CD4-positive, alpha-beta T cell treated with Interleukin-15 for 4 hours (primary cell): ENCODE data around the gene ALKBH3.
A peak's percentile ranks its signal among the peaks of the same experiment; 100 is the strongest.

Source experiments
- DNase-seq: peaks from one replicate; pipeline ENCODE4 v3.0.0-alpha.2; 2020; ENCODE audit warnings: low spot score

ALKBH3 gene

DNA sequence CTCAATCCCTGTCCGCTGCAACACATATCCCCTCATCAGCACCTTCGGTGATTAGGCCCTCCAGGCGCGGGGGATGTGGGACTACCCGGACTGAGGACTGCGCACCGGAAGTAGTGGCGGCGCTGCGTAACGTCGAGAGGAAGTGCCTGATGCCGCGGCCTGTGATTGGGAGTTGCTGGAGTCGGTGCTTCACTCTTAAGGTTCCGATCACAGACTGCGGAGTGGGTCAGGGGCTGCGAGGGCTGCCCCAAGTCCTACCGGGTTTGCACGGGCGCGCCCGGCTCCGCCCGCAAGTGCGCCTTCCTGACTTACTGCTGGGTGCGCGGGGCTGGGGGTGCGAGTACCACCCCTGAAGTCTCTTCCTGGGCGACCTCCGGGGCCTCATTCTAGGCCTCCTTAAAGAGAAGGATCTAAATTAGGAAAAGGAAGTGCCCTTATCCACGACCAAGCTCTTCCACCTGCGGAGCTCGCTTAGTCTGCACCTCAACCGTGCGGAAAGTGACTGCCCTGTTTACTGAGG lies at the start of gene ALKBH3:
TSS of gene ALKBH3 (plus strand) at position 192 of the 520 bp plus-strand sequence. CDS start 1,822 bp downstream, outside the sequence.
- DNase-seq = peak; percentile 92

DNA sequence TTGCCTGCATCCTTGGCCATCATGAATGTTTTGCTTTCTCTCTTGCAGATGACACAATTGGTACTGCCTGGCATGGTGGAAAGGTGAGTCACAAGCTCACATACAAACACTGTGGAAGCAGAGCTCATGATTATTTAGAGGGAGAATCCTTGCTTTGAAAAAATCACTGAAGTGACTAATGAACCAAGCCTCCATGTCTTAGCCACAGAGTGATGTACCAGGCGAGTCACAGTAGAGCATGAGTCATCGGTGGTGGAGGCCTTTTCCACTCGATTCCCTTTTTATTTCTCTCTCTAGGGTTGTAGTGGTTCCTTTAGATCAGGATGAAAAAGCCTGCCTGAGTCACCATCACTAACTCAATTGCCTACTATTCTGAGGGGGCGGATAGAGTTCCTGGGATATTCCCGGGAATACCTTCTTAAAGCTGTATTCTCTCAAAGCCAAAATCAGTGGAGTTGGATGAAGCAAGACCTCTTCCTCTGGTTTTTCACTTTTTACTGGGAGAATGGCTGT lies 49.6 kb upstream of the ALKBH3 start:
- peak; percentile 24 for DNase-seq

DNA sequence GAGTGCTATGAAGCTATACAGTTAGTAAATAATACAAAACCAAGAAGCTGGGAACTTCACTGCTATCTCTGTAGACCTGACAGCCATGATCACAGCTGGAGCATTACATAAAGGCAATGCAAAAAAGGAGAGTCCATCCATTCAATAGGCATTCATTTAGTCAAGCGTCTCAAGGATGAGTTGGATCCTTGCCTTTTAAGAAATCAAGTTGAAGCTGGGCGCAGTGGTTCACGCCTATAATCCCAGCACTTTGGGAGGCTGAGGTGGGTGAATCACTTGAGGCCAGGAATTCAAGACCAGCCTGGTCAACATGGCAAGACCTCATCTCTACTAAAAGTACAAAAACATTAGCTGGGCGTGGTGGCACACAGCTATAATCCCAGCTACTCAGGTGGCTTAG lies 48.1 kb upstream of the ALKBH3 start:
- no peak for DNase-seq

DNA sequence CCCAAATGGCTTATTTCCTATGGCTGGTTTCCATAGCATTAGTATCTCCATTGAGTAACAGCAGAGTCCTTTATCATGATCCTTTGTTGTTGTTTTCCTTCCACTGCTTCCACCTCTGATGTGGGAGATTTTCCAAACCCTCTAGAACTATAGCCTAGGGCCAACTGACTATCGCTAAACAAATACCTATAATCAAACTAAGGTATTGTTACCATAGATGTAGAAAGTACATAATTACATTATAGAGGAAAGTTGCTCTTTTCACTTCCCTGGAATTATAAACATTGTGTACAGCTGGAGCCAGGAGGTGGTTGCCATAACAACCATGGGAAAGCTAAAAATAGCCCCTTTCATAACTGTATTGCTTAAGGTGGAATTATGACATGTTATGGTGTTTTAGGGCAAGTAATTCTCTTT lies 47.0 kb upstream of the ALKBH3 start:
- no peak for DNase-seq

DNA sequence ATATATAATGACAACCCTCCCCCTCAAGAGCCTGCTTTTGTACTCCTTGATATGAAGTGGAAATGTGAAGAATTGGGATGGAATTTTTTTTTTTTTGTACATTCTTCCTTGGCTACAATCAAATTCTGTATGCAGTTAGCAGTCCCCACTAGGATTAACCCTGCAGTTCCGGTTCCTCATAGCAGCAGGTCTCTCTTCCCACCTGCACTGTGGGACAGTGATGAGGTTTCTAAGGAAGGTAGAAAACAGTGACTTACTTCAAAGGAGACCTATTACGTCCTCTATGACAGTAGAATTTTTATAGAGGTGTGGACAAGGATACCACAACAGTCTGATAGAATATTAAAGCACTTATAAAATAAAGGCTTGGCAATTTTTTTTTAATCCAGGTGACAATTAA lies 46.3 kb upstream of the ALKBH3 start:
- DNase-seq = no peak

DNA sequence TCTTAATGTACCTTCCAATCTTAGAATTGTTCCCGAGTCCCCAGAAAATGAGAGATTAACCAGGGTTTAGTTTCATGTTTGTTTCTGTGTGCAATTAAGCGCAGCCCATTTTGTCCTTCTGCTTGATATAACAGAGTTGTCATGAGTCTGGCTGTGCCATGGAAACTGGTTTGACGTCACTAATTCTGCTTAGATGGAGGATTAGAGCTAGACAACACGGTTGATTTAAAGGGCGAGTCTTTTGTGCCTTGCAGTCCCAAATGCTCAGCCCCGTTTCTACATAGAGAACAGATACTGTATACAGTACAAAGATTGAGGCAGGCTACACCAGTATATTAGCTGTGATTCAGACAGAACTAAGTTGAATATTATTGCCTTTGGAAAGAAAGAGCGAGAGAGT lies 45.5 kb upstream of the ALKBH3 start:
- DNase-seq = no peak

DNA sequence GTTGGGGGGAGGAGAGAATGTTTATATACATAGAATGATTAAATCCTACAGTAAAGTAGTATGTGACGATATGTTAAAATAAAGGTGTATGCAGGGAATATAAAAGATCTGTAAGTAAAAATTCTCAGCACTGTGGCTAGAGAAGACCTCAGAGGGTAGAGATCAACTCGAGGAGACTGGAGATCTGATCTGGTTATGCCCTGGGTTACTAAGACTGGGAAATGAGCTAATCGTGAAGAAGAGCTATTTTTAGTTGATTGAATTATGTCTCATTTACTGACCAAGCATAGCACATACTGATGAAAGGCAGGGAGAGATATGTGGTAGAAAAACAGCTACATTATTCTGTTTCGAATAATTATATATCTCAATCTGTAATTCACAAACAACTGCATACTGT lies 42.8 kb upstream of the ALKBH3 start:
- DNase-seq = no peak

DNA sequence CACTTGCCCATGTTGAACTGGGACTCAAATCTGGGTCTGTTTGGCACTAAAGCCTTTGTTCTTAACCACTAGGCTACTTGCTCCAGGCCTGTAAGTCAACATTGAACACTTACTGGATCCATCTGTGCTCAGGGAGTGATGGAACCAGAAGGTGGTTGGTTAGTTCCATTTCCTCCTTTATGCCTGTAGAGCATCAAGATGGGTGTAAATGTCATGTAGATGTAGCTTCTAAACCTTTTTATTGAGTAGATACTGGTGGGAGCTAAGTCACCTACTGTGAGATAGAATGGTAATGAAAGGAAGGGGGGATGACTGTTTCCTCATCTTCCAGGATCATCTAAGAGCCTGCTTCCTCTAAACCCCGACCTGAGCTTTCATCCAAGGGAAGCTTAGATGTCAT lies 38.6 kb upstream of the ALKBH3 start:
- DNase-seq = no peak

DNA sequence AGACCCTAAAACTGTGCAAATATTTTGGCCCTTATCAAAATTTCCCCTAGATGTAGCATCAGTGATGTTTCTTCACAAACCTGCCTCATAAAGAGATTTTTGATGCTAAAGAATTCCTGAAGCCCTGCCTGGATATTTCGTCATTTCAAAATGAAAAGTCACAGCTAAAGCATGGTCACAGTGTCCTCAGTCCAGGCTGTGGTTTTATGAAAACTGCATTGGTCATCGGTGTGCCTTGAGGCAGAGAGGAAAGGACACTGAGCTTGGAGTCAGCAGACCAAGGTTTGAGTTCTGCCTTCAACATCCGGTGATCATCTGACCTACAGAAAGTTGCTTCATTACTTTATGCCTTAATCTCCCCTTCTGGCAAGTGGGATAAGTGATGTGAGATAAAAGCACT lies 34.8 kb upstream of the ALKBH3 start:
- DNase-seq = no peak

DNA sequence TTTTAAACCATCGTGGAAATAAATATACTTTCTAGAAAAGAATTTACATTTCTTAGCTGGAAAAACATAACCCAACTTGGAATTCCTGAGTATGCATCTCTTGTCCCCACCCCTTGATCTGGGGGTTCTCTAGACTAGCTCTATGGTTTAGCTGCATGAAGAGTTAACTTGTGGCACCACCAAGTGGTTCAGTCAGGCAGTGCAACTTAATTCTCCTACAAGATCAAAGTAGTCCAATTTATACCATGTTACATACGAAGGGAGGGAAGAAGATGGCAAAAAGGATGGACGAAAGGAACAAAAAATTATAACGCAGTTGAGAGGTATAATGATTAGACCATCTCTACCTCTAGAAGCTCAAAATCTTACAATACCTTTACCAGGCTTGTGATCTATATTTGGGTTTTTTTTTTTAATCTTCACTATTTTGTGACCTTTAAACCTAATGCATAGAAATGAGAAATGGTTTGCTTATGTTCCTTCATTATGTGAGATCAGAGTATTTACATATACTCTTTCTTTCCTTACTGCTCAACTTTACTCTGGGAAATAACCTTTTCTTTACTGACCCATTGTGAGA lies 28.5 kb upstream of the ALKBH3 start:
- peak; percentile 58 for DNase-seq

DNA sequence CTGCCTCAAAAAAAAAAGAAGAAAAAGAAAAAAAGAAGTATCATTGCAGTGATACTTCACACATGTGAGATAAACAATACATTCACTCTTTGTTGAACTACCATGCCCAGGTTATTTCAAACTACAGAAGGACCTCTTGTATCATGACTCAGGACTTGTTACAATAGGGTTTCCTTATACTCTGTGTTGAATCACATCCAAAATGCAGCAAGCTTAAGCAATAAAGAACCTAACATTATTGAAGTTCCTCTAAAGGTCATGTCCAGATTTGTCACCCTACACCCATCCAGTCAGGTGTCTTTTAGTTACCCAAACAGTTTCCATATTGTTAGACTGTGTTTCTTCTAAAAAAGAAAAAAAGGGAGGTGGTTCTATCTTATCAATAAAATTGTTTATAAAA lies 26.9 kb upstream of the ALKBH3 start:
- DNase-seq = no peak

DNA sequence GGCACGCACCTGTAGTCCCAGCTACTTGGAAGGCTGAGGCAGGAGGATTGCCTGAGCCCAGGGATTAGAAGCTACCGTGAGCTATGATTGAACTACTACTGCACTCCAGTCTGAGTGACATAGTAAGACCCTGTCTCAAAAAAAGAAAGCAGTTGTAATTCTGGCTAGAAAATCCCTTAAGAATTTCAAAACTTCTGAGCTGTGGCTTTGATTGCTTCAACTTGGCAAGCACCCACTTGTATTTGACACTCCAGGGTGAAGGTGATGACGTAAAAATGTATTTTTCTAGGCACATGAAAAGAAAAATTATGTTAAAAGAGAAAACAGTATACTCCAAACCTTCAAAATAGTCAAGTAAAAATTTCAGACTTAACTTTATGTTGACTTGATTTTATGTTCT lies 23.6 kb upstream of the ALKBH3 start:
- DNase-seq = no peak

DNA sequence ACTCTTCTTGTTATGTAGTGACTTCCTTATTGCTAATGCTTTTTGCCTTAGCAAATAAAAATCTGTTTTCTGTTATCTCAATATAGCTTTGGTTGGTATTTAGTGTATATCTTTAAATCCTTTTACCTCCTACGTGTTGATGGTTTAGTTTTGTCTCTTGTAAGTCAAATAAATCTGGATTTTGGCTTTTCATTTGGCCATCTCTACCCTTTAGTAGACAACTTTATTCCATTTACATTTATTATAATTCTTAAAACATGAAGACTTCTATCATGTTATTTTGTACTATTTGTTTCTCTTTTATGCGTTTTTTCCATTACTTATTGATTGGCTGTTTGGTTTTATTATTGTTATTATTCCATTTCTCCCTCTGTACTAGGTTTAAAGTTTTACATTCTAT lies 19.5 kb upstream of the ALKBH3 start:
- DNase-seq = no peak

DNA sequence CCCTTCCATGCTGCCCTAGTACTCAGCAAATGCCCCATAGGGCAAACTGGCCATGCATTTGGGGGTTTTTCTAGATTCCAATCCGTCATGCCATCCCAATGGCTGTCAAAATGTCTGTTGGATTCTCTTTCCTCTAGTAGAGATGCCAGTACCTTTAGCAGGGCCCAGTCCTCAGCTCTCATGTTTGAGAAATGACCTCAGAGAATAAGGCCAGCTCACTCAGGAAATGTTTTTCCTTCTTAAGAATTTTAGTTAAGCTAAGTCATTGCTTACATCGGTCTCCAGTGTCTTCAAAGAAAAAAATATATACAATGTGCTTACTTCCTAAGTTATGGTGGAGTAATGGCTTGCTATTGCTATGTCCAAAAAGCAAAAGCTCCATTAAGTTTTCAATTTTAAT lies 14.1 kb upstream of the ALKBH3 start:
- no peak for DNase-seq

DNA sequence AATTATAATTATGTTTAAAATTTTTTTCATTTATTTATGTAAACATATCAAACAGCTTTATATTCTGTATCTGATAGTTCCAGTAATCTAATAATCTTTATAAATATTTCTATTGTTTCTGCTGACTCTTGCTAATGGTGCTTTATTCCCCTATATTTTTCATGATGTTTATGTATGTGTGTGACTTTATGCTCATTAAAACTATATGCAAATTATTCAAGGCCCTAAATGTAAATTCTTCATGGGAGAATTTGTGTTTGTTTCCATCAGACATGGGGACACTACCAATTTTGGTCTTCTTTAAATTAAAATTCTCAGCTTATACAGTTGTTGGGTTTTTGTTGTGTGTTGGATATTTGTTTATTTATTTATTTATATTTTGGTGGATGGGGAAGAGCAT lies 13.7 kb upstream of the ALKBH3 start:
- DNase-seq = no peak

DNA sequence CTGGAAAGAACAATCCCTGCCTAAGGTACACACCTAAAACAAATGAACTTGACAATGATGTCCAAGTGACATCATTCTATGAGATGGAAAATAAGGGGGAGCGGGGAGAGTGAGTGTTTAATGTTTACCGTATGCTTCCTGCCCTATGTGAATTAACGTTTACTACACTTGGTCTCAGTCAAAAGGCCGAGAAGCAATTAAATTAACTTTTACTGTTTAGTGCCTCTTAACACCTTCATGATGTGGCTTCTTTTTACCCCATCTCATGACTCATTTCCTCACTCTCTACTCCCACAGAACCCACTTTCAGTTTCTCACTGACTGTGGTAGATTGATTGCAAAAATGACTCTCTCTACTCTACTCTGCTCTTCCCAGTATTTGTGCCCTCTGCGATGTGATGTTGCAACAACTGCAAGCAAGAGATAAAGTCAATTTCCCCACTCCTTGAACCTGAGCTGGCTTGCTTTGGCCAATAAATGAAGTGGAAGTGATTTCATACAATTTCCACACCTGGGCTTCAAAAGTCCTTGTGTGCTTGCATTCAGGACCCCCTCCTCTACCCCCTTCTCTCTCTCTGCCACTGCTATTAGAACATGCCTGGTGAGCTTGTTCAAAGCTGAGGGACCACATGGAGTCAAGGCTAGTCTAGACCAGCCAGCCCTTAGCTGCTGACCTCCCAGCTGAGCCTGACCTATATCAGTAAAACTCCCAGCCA lies 11.6 kb upstream of the ALKBH3 start:
- DNase-seq = peak; percentile 73

DNA sequence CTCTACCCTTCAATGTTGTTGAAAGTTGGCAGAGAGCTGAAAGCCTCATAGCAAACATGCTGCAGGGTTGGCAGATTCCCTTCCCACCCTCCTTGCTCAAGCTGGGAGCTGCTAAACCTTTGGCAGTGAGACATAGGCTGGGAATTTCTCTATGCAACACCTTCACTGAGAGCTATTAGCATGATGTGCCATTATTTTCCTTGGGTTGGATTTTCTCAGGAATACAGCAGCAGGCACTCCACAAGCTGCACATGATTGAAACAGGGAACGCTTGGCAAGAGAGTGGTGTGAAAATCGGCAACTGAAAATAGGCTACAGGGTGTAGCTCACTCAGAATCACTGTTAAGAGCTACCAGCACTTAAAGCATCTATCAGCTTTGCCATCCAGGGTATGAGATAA lies 9.6 kb upstream of the ALKBH3 start:
- no peak for DNase-seq

DNA sequence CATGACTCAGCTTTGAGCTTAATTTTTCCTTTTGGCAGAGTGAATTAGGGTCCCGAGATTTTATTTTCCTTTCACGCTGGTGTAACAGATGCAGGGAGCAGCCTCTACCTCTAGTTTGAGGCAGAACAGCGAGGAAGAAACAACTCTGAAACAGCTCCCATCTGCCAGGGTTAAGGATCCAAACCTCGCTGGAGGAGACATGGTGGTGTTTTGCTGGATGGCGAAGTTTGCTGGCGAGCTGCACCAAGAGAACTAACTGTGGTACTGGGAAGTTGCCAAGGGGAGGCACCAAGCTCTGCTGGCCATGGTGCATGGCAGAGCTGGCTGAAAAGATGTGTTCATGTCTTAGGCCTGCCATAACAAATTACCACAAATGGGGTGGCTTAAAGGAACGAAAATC lies 7.6 kb upstream of the ALKBH3 start:
- no peak for DNase-seq

DNA sequence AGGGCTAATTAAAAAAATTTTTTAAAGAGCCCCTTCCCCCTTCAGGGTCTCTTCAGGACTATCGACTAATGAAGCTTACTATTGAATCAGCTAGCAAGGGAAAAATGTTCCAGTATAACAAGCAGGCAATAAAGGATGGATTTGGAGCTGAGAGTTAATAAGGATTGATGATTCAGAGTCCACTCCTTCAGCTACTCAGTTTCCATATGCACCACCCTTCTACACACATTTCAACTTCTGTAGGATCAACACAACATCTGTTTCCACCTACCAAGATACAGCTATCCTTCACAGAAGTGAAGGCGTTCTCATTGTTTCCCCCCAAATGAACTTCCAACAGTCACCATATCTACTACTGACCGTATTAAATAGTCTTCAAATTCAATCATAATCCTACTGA lies 6.6 kb upstream of the ALKBH3 start:
- no peak for DNase-seq

DNA sequence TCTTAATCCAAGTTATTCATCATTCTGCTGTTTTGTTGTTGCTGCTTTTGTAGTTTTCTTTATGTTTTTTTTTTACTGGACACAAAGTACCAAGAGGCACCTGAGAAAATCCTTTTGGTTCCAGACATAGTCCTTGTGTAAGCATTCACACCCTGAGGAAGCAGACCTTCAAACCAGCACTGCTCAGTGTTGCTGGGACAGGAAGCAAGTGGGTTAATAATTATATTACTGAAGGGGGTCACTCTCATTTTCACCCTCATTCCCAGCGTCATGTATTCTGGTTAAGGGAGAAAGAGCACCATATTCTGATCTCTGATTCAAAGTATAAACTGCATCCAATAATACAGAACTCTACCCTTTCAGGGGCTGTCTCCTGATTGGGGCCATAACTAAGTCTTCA lies 5.9 kb upstream of the ALKBH3 start:
- DNase-seq = no peak

DNA sequence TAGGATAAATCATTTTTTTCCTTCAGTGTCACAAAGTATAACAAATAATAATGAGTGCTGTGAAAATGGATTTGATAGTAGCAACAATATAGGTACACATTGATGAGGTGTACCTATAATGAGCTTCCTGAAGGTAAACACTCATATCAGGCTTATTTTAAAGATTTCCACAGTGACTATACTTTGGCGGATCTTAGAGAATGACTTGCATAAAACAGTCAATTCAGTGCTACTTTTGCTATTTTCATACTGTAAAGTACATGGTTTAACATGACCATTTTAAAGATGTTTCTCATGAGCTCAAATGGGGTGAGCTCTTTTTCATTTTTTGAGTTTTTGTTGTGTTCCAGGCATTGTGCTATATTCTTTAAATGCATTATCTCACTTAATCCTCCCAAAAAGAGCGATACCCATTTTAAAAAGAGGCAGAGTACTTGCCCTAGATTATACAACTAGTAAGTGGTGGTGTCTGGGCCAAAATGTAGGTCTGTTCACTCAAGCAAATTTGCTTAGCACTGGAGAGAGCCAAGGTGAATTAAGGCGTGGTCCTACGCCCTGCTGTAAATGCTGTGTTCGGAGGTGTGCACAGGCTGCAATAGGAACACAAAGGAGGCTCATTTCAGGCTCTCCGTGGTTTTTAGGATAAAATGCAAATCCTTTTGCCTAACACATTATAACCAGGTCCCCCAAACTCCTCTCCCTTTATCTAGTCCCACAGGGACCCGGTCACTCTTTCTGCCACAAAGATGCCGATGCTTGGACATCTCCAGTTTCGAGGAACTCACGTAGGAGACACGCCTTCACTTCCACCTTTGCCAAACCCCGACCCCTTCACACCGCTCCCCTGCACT lies 617 bp upstream of the ALKBH3 start:
- DNase-seq = no peak

DNA sequence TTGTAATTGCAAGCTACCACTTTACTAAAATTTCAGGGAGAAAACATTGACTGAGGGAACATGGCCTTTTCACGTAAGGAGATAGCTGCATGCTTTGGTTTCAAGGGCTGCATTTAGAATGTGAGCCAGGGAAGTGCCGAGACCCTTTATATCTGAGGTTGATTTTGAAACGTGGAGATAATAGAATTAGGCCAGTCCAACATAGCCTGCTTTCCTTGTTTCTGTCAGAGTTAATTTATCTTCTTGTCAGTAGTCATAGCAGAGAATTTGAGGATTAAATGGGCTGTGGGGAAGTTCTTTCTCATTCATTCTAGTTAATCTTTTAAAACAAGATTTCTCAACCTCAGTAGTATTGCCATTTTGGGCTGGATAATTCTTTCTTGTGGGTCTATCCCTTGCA lies 12.2 kb downstream of the ALKBH3 start:
- DNase-seq = no peak

DNA sequence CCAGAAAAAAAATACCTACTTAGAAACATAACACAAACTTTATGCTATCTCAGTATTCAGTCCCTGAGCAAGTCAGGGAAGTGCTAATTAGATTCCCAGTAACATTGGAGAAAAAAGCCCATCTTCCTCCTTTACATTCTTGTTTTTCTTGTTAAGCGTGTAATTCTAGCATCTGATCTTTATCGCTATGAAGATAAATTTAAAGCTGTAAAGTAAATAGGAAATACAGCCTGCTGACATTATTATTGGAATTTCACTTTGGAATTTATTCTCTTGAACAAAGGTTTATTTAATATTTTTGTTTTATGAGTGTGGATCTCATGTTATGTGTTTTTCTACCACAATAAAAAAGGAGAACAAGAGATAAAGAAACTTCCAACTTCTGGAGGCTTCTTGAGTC lies 13.9 kb downstream of the ALKBH3 start:
- DNase-seq = no peak
